Progenitor cell of endocrine pancreas (in vitro differentiated cells): ENCODE data around the gene BTNL3. TPM values are rescaled to one million over a fixed set of nuclear protein-coding genes. Genes with fewer than 3 reads are reported as not detected.

Experiments
- DNase-seq: peaks from one replicate; pipeline ENCODE4 v3.0.0; 2021; ENCODE audit warnings: low spot score; ENCODE audit not compliant: unreplicated experiment
- H3K27ac Mint-ChIP-seq: 2 replicates; pipeline ENCODE4 v1.8.0; 2021; ENCODE audit warnings: mild to moderate bottlenecking, moderate library complexity, mixed read lengths
- H3K27me3 Mint-ChIP-seq: 2 replicates; pipeline ENCODE4 v1.8.0; 2021; ENCODE audit warnings: mixed read lengths
- H3K36me3 Mint-ChIP-seq: 2 replicates; pipeline ENCODE4 v1.8.0; 2022; ENCODE audit warnings: mixed read lengths; ENCODE audit not compliant: insufficient read depth
- H3K4me1 Mint-ChIP-seq: 2 replicates; pipeline ENCODE4 v1.8.0; 2021; ENCODE audit warnings: low read depth, mixed read lengths
- H3K4me3 Mint-ChIP-seq: 2 replicates; pipeline ENCODE4 v1.8.0; 2021; ENCODE audit warnings: low read depth, mild to moderate bottlenecking, moderate library complexity, mixed read lengths
- H3K9me3 Mint-ChIP-seq: 2 replicates; pipeline ENCODE4 v1.8.0; 2021; ENCODE audit warnings: low read depth, mixed read lengths
- CTCF ChIP-seq: fragments of 200-600 bp; sonication (generic); IDR thresholded peaks from one replicate; pipeline ENCODE4 v1.5.0; 2021; ENCODE audit warnings: antibody characterized with exemption, mild to moderate bottlenecking; ENCODE audit not compliant: unreplicated experiment
- microRNA-seq: library from miRNA; unstranded; fragments of <30 nt; microRNA quantifications from one replicate; pipeline ENCODE4 v1.1.0, GENCODE V29; 2020; ENCODE audit warnings: borderline number of aligned reads; ENCODE audit not compliant: unreplicated experiment
- total RNA-seq: library from RNA; stranded (reverse); gene quantifications from 2 replicates; pipeline ENCODE4 v1.2.1, GENCODE V29; 2021

BTNL3 gene
- total RNA-seq, 1 donor from 2014 or later, result not detected

GRCh38 chr5:181054871-181055459 lies 66.3 kb downstream of the BTNL3 start:
- Mint-ChIP-seq H3K27me3 (peaks cover 89% of the 10 kb centered on the region), H3K27ac (no peak overlapping the region), H3K36me3 (no peaks in the 10 kb centered on the region), H3K4me3 (no peak overlapping the region), H3K9me3 (no peaks in the 10 kb centered on the region), H3K4me1 (peaks cover 3% of the 10 kb centered on the region)
- no peak for DNase-seq
- no peak for TF ChIP-seq CTCF

Small RNAs within 50 kb of the gene (microRNA-seq; reads per million reads assigned to microRNA genes)
- not detected for gene MIR8089

Other genes starting within 250 kb of the BTNL3 start
- gene OR2Y1, start 248.8 kb upstream of the BTNL3 start, total RNA-seq, result not detected in 2 replicates
- 63.8 and 66.9 TPM in 2 replicates for gene MGAT1, start 186.0 kb upstream of the BTNL3 start, total RNA-seq
- 62.0 and 63.1 TPM in 2 replicates for gene ZFP62, start 127.6 kb upstream of the BTNL3 start, total RNA-seq
- gene BTNL8, start 89.7 kb upstream of the BTNL3 start, total RNA-seq, result not detected in 2 replicates
- gene BTNL9, start 51.4 kb downstream of the BTNL3 start, total RNA-seq, result not detected in 2 replicates
- gene OR2V1, start 142.3 kb downstream of the BTNL3 start, total RNA-seq, result not detected in 2 replicates
- not detected in 2 replicates for gene OR2V2, start 158.7 kb downstream of the BTNL3 start, total RNA-seq
- gene TRIM7, start 216.3 kb downstream of the BTNL3 start, total RNA-seq, result not detected in 2 replicates
- gene TRIM41, start 234.4 kb downstream of the BTNL3 start, total RNA-seq, result 37.4 and 37.6 TPM in 2 replicates